Measurements from ENCODE around the gene IQCE.

Gene IQCE

DNA sequence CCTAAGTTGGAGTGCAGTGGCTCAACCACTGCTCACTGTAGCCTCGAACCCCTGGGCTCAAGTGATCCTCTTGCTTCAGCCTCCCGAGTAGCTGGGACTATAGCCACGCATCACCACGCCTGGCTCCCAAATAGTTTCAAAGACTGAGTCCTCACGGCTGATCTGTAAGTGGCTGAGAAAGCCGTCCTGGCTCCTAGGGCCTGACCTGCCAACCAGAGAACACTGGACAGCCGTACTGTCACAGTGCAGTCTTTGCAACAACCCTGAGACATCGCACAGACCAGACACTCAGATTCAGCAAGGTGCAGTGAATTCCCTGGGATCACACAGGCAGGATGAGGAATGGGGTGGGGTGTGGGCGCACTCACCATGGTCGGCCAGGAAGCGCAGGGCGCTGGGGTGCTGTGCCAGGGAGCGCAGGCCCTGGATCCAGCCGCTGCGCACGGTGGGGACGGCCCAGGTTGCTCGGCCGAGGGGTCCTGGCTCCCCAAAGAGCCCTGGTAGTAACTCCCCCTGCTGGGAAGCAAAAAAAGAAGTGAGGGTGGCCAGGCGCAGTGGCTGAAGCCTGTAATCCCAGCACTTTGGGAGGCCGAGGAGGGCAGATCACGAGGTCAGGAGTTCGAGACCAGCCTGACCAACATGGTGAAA, 14.1 kb upstream of the IQCE start:
- TF ChIP-seq, protein P1, sequence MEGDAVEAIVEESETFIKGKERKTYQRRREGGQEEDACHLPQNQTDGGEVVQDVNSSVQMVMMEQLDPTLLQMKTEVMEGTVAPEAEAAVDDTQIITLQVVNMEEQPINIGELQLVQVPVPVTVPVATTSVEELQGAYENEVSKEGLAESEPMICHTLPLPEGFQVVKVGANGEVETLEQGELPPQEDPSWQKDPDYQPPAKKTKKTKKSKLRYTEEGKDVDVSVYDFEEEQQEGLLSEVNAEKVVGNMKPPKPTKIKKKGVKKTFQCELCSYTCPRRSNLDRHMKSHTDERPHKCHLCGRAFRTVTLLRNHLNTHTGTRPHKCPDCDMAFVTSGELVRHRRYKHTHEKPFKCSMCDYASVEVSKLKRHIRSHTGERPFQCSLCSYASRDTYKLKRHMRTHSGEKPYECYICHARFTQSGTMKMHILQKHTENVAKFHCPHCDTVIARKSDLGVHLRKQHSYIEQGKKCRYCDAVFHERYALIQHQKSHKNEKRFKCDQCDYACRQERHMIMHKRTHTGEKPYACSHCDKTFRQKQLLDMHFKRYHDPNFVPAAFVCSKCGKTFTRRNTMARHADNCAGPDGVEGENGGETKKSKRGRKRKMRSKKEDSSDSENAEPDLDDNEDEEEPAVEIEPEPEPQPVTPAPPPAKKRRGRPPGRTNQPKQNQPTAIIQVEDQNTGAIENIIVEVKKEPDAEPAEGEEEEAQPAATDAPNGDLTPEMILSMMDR (IDR thresholded peaks at IDR 0.05; ENCODE audit: low read depth, low read length, poor library complexity, severe bottlenecking): no peak
- TF ChIP-seq EZH2phosphoT487 (IDR thresholded peaks at IDR 0.05; ENCODE audit: borderline replicate concordance, low read length): no peak
- H3F3A ChIP-seq (ENCODE audit: control insufficient read depth, insufficient read depth): 0 out of 2 replicates have a peak, but pooled peaks cover under 1% of the 10 kb centered on the region
- no peak overlapping the region for H3K4me2 ChIP-seq (ENCODE audit: low read length)
- no peaks in the 10 kb centered on the region for H3K27me3 ChIP-seq (ENCODE audit: control insufficient read depth, low read length)
- no peaks in the 10 kb centered on the region for H3K4me1 ChIP-seq (ENCODE audit: control insufficient read depth, low read length)
- H3K36me3 ChIP-seq (ENCODE audit: control insufficient read depth, low read length): peaks cover 89% of the 10 kb centered on the region
- no peak overlapping the region for H3K27ac ChIP-seq (ENCODE audit: low read depth, low read length)
- no peaks in the 10 kb centered on the region for H4K20me1 ChIP-seq (ENCODE audit: control insufficient read depth, insufficient read depth, low read depth, low read length)
- H3K4me3 ChIP-seq (ENCODE audit: low read length): no peak overlapping the region
- H3K9me2 ChIP-seq (replicated peaks; ENCODE audit: control insufficient read depth, low read length): no peaks in the 10 kb centered on the region
- peaks cover under 1% of the 10 kb centered on the region; the same call in 1 of the 2 replicates for H3K79me2 ChIP-seq (ENCODE audit: control insufficient read depth, low read length)
- H3K9me3 ChIP-seq (ENCODE audit: control insufficient read depth, insufficient read depth, low read length): no peaks in the 10 kb centered on the region

GRCh38 chr7:2545746-2546425, 12.9 kb upstream of the IQCE start:
- Histone ChIP-seq H3K79me2 (ENCODE audit: control insufficient read depth, low read length) (peaks cover 7% of the 10 kb centered on the region; the same call in 1 of the 2 replicates), H3K9me3 (ENCODE audit: control insufficient read depth, insufficient read depth, low read length) (no peaks in the 10 kb centered on the region), H3K9me2 (replicated peaks; ENCODE audit: control insufficient read depth, low read length) (no peaks in the 10 kb centered on the region), H3K27ac (ENCODE audit: low read depth, low read length) (no peak overlapping the region), H3K4me2 (ENCODE audit: low read length) (no peak overlapping the region), H3K4me1 (ENCODE audit: control insufficient read depth, low read length) (no peaks in the 10 kb centered on the region), H3F3A (ENCODE audit: control insufficient read depth, insufficient read depth) (peaks cover 5% of the 10 kb centered on the region; the same call in 1 of the 2 replicates), H3K4me3 (ENCODE audit: low read length) (no peak overlapping the region), H3K36me3 (ENCODE audit: control insufficient read depth, low read length) (peaks cover 83% of the 10 kb centered on the region), H4K20me1 (ENCODE audit: control insufficient read depth, insufficient read depth, low read depth, low read length) (no peaks in the 10 kb centered on the region), H3K27me3 (ENCODE audit: control insufficient read depth, low read length) (no peaks in the 10 kb centered on the region)
- no peak for TF ChIP-seq EZH2phosphoT487 (IDR thresholded peaks at IDR 0.05; ENCODE audit: borderline replicate concordance, low read length)
- TF ChIP-seq, protein P1 (IDR thresholded peaks at IDR 0.05; ENCODE audit: low read depth, low read length, poor library complexity, severe bottlenecking): no peak

DNA sequence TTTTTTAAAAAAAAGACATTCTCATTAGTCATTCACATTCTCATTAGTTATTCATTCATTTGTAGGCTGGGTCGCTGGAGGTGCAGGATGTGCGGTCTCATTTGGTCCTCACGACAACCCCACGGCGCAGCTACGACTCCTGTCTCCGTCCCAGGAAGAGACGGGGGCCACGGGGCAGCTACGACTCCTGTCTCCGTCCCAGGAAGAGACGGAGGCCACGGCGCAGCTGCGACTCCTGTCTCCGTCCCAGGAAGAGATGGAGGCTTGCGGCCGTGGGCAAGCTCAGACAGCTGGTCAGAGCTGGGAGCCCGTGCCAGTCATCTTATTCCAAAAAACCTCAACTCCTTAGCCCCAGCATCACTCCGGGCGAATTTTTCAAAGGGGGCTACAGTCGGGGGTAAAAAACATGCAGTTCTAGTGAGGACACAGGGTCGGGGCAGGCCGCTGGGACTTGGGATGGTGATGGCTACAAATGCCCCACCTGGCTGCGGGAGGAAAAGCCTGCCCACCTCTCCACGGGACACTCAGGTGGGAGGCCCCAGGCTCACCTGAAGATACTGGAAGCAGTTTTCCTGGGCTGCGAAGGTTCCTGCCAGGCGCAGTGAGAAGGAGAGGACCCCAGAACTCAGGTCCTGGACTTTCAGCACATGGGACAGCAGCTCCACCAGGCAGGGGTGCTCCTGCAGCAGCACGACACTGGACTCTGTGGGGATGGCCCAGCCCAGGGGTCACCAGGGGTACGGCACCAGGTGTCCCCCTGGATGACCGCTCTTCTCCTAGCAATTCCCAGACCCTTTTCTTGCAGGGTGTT, 11.8 kb upstream of the IQCE start:
- H3K9me2 ChIP-seq (replicated peaks; ENCODE audit: control insufficient read depth, low read length): no peaks in the 10 kb centered on the region
- TF ChIP-seq, protein P1 (IDR thresholded peaks at IDR 0.05; ENCODE audit: low read depth, low read length, poor library complexity, severe bottlenecking): no peak
- TF ChIP-seq EZH2phosphoT487 (IDR thresholded peaks at IDR 0.05; ENCODE audit: borderline replicate concordance, low read length): no peak
- H3F3A ChIP-seq (ENCODE audit: control insufficient read depth, insufficient read depth): peaks cover 5% of the 10 kb centered on the region; the same call in 1 of the 2 replicates
- H3K4me3 ChIP-seq (ENCODE audit: low read length): no peak overlapping the region
- peaks cover 13% of the 10 kb centered on the region for H3K79me2 ChIP-seq (ENCODE audit: control insufficient read depth, low read length)
- H3K9me3 ChIP-seq (ENCODE audit: control insufficient read depth, insufficient read depth, low read length): no peaks in the 10 kb centered on the region
- H3K36me3 ChIP-seq (ENCODE audit: control insufficient read depth, low read length): peaks cover 79% of the 10 kb centered on the region
- no peak overlapping the region for H3K27ac ChIP-seq (ENCODE audit: low read depth, low read length)
- no peaks in the 10 kb centered on the region for H3K27me3 ChIP-seq (ENCODE audit: control insufficient read depth, low read length)
- no peaks in the 10 kb centered on the region for H4K20me1 ChIP-seq (ENCODE audit: control insufficient read depth, insufficient read depth, low read depth, low read length)
- no peak overlapping the region for H3K4me2 ChIP-seq (ENCODE audit: low read length)
- H3K4me1 ChIP-seq (ENCODE audit: control insufficient read depth, low read length): peaks cover 7% of the 10 kb centered on the region

All from DOHH2 (cell line).